Measurements from ENCODE around the gene PGC. TPM values are rescaled to one million over a fixed set of nuclear protein-coding genes. Genes with fewer than 3 reads are reported as not detected.

The PGC gene
- total RNA-seq (2022; extraction: Qiagen RNA extraction), result 0.09 to 0.38 TPM (median 0.16 TPM) in 5 replicates

GRCh38 chr6:41747256-41748101 lies at the start of gene PGC:
PGC (minus strand) TSS chr6:41747397; CDS start chr6:41747334, 63 bp downstream.

GRCh38 chr6:41787219-41787917 lies 40.2 kb upstream of the PGC start, which contains the start of gene TOMM6:
TOMM6 (plus strand) TSS chr6:41787694; CDS start chr6:41787698, 4 bp downstream.

GRCh38 chr6:41780551-41781365 lies 33.6 kb upstream of the PGC start, which contains the start of gene PRICKLE4:
PRICKLE4 (plus strand) TSS chr6:41780782; CDS start chr6:41783474, 2,692 bp downstream.

GRCh38 chr6:41779788-41780550 lies 32.8 kb upstream of the PGC start, which contains the start of gene FRS3:
FRS3 (minus strand) TSS chr6:41779900; CDS start chr6:41776987, 2,913 bp downstream.

GRCh38 chr6:41735427-41736185 lies 11.6 kb downstream of the PGC start, which contains the start of gene TFEB:
TFEB (minus strand) TSS chr6:41735608; CDS start chr6:41691213, 44,395 bp downstream.

Other genes starting within 250 kb of the PGC start
- 18.3 to 27.7 TPM (median 25.9 TPM) in 5 replicates for gene FOXP4, start 201.0 kb downstream of the PGC start, total RNA-seq (2022; extraction: Qiagen RNA extraction)
- 0.52 to 1.1 TPM (median 0.58 TPM) in 5 replicates for gene MDFI, start 108.9 kb downstream of the PGC start, total RNA-seq (2022; extraction: Qiagen RNA extraction)
- 7.7 to 13.2 TPM (median 11.7 TPM) in 5 replicates for gene TFEB, start 11.8 kb downstream of the PGC start, total RNA-seq (2022; extraction: Qiagen RNA extraction)
- gene FRS3, start 32.5 kb upstream of the PGC start, total RNA-seq (2022; extraction: Qiagen RNA extraction), result 2.2 to 3.1 TPM (median 2.8 TPM) in 5 replicates
- 0.74 to 1.7 TPM (median 0.76 TPM) in 5 replicates for gene PRICKLE4, start 33.4 kb upstream of the PGC start, total RNA-seq (2022; extraction: Qiagen RNA extraction)
- gene TOMM6, start 40.3 kb upstream of the PGC start, total RNA-seq (2022; extraction: Qiagen RNA extraction), result 282 to 306 TPM (median 287 TPM) in 5 replicates
- 0.90 to 1.2 TPM (median 1.1 TPM) in 5 replicates for gene USP49, start 148.0 kb upstream of the PGC start, total RNA-seq (2022; extraction: Qiagen RNA extraction)
- gene MED20, start 173.7 kb upstream of the PGC start, total RNA-seq (2022; extraction: Qiagen RNA extraction), result 11.8 to 18.5 TPM (median 14.9 TPM) in 5 replicates
- gene BYSL, start 174.1 kb upstream of the PGC start, total RNA-seq (2022; extraction: Qiagen RNA extraction), result 37.0 to 47.6 TPM (median 39.2 TPM) in 5 replicates
- 113 to 169 TPM (median 147 TPM) in 5 replicates for gene CCND3, start 194.4 kb upstream of the PGC start, total RNA-seq (2022; extraction: Qiagen RNA extraction)

Data from A549 treated with AZD2906 at 1 μM for 4 hours (cell line).